Measurements from ENCODE around the gene LDLRAD4.

Gene LDLRAD4

DNA sequence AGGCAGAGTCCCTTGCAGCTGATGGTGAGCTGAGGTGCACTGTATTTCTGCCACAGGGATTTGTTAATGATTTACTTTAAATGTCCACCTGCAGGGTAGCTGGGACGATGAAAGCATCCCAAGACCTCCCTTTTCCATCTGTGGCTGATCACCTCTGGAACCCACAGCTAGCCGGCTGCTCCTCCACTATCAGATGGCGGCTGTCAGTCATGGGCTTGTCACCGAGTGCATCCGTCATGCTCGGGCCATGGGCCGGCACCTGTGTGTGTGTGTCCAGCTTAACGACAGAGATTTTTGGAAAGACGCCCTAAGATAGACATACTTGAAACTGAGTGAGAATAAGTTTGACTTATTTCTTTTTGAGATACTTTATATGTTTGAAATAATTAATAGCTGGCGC lies 272.6 kb downstream of the LDLRAD4 start:
- no peak for TF ChIP-seq ZBTB7A (IDR thresholded peaks at IDR 0.05; ENCODE audit: low read depth)
- TF ChIP-seq RAD21 (IDR thresholded peaks at IDR 0.05; ENCODE audit: low read depth), result no peak
- TF ChIP-seq YY1 (IDR thresholded peaks at IDR 0.05; ENCODE audit: low read depth), result no peak
- TF ChIP-seq TAF1 (IDR thresholded peaks at IDR 0.05; ENCODE audit: low read depth), result no peak
- TF ChIP-seq NFIC (IDR thresholded peaks at IDR 0.05), result no peak
- TF ChIP-seq CEBPB (IDR thresholded peaks at IDR 0.05), result no peak
- no peak for TF ChIP-seq TCF12 (IDR thresholded peaks at IDR 0.05; ENCODE audit: low read depth)
- no peak for TF ChIP-seq EGR1 (IDR thresholded peaks at IDR 0.05)
- no peak for TF ChIP-seq CREB1 (IDR thresholded peaks at IDR 0.05; ENCODE audit: low read depth)

DNA sequence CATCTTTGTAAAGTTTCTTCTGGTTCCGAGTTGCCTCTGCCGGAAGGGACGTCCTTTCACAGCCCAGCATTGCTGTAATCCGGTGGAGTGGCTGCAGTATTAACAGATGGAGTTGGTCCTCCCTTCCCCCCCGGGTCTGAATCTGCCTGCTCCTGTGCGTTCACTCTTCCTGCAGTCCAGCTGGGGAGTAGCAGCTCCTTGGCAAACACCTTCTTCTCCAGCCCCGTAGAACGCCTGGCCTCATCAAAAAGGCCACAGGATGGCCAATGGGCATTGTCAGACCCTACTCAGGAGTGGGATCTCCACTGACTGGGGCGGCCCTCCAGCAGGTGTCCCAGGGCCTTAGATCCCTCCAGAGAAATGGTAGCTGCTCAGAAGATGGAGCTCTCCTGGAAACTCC lies 273.8 kb downstream of the LDLRAD4 start:
- TF ChIP-seq, protein P1, sequence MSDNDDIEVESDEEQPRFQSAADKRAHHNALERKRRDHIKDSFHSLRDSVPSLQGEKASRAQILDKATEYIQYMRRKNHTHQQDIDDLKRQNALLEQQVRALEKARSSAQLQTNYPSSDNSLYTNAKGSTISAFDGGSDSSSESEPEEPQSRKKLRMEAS (IDR thresholded peaks at IDR 0.05), result no peak
- TF ChIP-seq, protein P2, sequence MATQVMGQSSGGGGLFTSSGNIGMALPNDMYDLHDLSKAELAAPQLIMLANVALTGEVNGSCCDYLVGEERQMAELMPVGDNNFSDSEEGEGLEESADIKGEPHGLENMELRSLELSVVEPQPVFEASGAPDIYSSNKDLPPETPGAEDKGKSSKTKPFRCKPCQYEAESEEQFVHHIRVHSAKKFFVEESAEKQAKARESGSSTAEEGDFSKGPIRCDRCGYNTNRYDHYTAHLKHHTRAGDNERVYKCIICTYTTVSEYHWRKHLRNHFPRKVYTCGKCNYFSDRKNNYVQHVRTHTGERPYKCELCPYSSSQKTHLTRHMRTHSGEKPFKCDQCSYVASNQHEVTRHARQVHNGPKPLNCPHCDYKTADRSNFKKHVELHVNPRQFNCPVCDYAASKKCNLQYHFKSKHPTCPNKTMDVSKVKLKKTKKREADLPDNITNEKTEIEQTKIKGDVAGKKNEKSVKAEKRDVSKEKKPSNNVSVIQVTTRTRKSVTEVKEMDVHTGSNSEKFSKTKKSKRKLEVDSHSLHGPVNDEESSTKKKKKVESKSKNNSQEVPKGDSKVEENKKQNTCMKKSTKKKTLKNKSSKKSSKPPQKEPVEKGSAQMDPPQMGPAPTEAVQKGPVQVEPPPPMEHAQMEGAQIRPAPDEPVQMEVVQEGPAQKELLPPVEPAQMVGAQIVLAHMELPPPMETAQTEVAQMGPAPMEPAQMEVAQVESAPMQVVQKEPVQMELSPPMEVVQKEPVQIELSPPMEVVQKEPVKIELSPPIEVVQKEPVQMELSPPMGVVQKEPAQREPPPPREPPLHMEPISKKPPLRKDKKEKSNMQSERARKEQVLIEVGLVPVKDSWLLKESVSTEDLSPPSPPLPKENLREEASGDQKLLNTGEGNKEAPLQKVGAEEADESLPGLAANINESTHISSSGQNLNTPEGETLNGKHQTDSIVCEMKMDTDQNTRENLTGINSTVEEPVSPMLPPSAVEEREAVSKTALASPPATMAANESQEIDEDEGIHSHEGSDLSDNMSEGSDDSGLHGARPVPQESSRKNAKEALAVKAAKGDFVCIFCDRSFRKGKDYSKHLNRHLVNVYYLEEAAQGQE (IDR thresholded peaks at IDR 0.05; ENCODE audit: low read depth), result no peak
- TF ChIP-seq ZBTB7A (IDR thresholded peaks at IDR 0.05; ENCODE audit: low read depth) (no peak), CEBPB (IDR thresholded peaks at IDR 0.05) (no peak), CREB1 (IDR thresholded peaks at IDR 0.05; ENCODE audit: low read depth) (no peak), EP300 (IDR thresholded peaks at IDR 0.05; ENCODE audit: borderline replicate concordance) (no peak), EGR1 (IDR thresholded peaks at IDR 0.05) (no peak), YY1 (IDR thresholded peaks at IDR 0.05; ENCODE audit: low read depth) (no peak), FOXM1 (IDR thresholded peaks at IDR 0.05; ENCODE audit: borderline replicate concordance, low read depth) (no peak), TCF12 (IDR thresholded peaks at IDR 0.05; ENCODE audit: low read depth) (no peak), RAD21 (IDR thresholded peaks at IDR 0.05; ENCODE audit: low read depth) (no peak), NFIC (IDR thresholded peaks at IDR 0.05) (no peak), TEAD4 (IDR thresholded peaks at IDR 0.05) (no peak), TAF1 (IDR thresholded peaks at IDR 0.05; ENCODE audit: low read depth) (no peak)
- TF ChIP-seq, protein P3, sequence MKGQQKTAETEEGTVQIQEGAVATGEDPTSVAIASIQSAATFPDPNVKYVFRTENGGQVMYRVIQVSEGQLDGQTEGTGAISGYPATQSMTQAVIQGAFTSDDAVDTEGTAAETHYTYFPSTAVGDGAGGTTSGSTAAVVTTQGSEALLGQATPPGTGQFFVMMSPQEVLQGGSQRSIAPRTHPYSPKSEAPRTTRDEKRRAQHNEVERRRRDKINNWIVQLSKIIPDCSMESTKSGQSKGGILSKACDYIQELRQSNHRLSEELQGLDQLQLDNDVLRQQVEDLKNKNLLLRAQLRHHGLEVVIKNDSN (IDR thresholded peaks at IDR 0.05), result no peak

DNA sequence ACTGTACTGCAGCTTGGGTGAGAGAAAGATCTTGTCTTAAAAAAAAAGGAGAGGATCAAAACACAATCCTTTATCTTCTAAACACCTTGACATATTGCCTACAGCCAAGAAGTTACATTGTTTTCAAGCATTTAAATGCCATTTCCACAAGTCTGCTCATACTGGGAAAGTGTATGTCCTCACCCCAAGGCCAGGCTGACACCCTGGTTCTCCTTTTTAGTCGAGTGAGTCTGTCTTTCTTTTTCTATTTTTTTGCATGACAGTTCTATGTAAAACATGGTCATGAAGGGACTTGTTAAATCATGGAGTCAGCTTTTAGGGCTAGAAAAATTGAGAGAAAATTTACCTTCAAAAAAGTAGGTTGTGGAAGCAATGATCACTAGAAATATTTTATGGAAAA lies 274.5 kb downstream of the LDLRAD4 start:
- TF ChIP-seq CREB1 (IDR thresholded peaks at IDR 0.05; ENCODE audit: low read depth) (no peak), TCF12 (IDR thresholded peaks at IDR 0.05; ENCODE audit: low read depth) (no peak), RAD21 (IDR thresholded peaks at IDR 0.05; ENCODE audit: low read depth) (no peak), FOXM1 (IDR thresholded peaks at IDR 0.05; ENCODE audit: borderline replicate concordance, low read depth) (no peak), NFIC (IDR thresholded peaks at IDR 0.05) (no peak), CEBPB (IDR thresholded peaks at IDR 0.05) (no peak), YY1 (IDR thresholded peaks at IDR 0.05; ENCODE audit: low read depth) (no peak), EP300 (IDR thresholded peaks at IDR 0.05; ENCODE audit: borderline replicate concordance) (no peak), TEAD4 (IDR thresholded peaks at IDR 0.05) (no peak), EGR1 (IDR thresholded peaks at IDR 0.05) (no peak), ZBTB7A (IDR thresholded peaks at IDR 0.05; ENCODE audit: low read depth) (no peak), TAF1 (IDR thresholded peaks at IDR 0.05; ENCODE audit: low read depth) (no peak)
- TF ChIP-seq, protein P1 (IDR thresholded peaks at IDR 0.05), result no peak
- TF ChIP-seq, protein P2 (IDR thresholded peaks at IDR 0.05; ENCODE audit: low read depth), result no peak
- TF ChIP-seq, protein P3 (IDR thresholded peaks at IDR 0.05), result no peak

DNA sequence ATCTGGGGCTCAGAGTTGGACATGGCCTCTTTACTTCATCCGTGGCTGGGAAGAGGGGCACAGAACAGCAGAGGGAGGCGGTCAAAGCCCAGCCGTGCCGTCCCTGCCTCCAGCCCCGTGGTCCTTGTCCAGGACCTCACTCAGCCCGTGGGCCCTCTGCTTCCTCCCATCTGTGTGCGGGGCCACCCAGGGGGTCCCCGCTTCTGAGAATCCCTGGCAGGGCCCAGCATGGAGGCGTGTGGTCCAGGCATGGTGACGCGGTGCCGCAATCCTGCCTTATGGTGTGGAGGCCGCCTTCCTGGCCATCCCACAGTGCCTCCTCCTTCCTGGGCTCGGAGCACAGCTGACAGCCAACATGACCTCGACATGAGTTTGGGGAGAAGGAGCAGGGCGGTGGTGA lies 275.2 kb downstream of the LDLRAD4 start:
- TF ChIP-seq CREB1 (IDR thresholded peaks at IDR 0.05; ENCODE audit: low read depth), result no peak
- TF ChIP-seq ZBTB7A (IDR thresholded peaks at IDR 0.05; ENCODE audit: low read depth), result no peak
- no peak for TF ChIP-seq TAF1 (IDR thresholded peaks at IDR 0.05; ENCODE audit: low read depth)
- TF ChIP-seq, protein P1 (IDR thresholded peaks at IDR 0.05), result no peak
- no peak for TF ChIP-seq FOXM1 (IDR thresholded peaks at IDR 0.05; ENCODE audit: borderline replicate concordance, low read depth)
- TF ChIP-seq, protein P2 (IDR thresholded peaks at IDR 0.05; ENCODE audit: low read depth), result no peak
- no peak for TF ChIP-seq RAD21 (IDR thresholded peaks at IDR 0.05; ENCODE audit: low read depth)
- no peak for TF ChIP-seq EP300 (IDR thresholded peaks at IDR 0.05; ENCODE audit: borderline replicate concordance)
- TF ChIP-seq, protein P3 (IDR thresholded peaks at IDR 0.05), result no peak
- no peak for TF ChIP-seq CEBPB (IDR thresholded peaks at IDR 0.05)
- no peak for TF ChIP-seq YY1 (IDR thresholded peaks at IDR 0.05; ENCODE audit: low read depth)
- no peak for TF ChIP-seq TCF12 (IDR thresholded peaks at IDR 0.05; ENCODE audit: low read depth)
- TF ChIP-seq EGR1 (IDR thresholded peaks at IDR 0.05), result no peak
- TF ChIP-seq TEAD4 (IDR thresholded peaks at IDR 0.05), result no peak
- TF ChIP-seq NFIC (IDR thresholded peaks at IDR 0.05), result no peak
